SKM-1 treated with dmso at 0.1 percent for 144 hours (cell line): ENCODE measurements around the gene ODR4.
"Not testable (repeated sequence)": the region's sequence is repeated elsewhere in the genome, so short reads cannot be mapped to it uniquely, and the experiment has no call there.

Experiments used
- DNase-seq: peaks from one replicate; lab custom pipeline; 2025; ENCODE audit not compliant: unreplicated experiment; lab: John Stamatoyannopoulos, UW

ODR4 gene

GRCh38 chr1:186420923-186421322 lies 45.3 kb downstream of the ODR4 start:
- no peak for DNase-seq

- no peak for DNase-seq
These were observed 45.8 kb downstream of the ODR4 start for GRCh38 chr1:186421446-186421845.

- no peak for DNase-seq
These were observed 48.9 kb downstream of the ODR4 start for GRCh38 chr1:186424539-186424938.

- no peak for DNase-seq
These were observed 50.5 kb downstream of the ODR4 start for GRCh38 chr1:186426118-186426517.

GRCh38 chr1:186429017-186429416 lies 53.4 kb downstream of the ODR4 start:
- DNase-seq, result no peak

GRCh38 chr1:186435336-186435735 lies 59.7 kb downstream of the ODR4 start:
- peak; percentile 72 for DNase-seq

GRCh38 chr1:186438567-186438966 lies 62.9 kb downstream of the ODR4 start:
- no peak for DNase-seq

- no peak for DNase-seq
These were observed 64.9 kb downstream of the ODR4 start for GRCh38 chr1:186440584-186440983.

- peak; percentile 58 for DNase-seq
These were observed 67.2 kb downstream of the ODR4 start for GRCh38 chr1:186442651-186443375.

- DNase-seq, result no peak
These were observed 68.0 kb downstream of the ODR4 start for GRCh38 chr1:186443638-186444037.

GRCh38 chr1:186446152-186446551 lies 70.5 kb downstream of the ODR4 start:
- DNase-seq, result no peak

GRCh38 chr1:186454981-186455380 lies 79.3 kb downstream of the ODR4 start:
- no peak for DNase-seq

- no peak for DNase-seq
These were observed 81.2 kb downstream of the ODR4 start for GRCh38 chr1:186456729-186457255.

GRCh38 chr1:186459161-186459560 lies 83.5 kb downstream of the ODR4 start:
- DNase-seq, result not testable (repeated sequence)

GRCh38 chr1:186461014-186461413 lies 85.4 kb downstream of the ODR4 start, which contains the start of gene PDC:
TSS of gene PDC (minus strand) at chr1:186461114. CDS start at chr1:186449459, 11,655 bp downstream.
- DNase-seq, result no peak

- DNase-seq, result no peak
These were observed 87.9 kb downstream of the ODR4 start for GRCh38 chr1:186463511-186463910.

GRCh38 chr1:186463926-186464325 lies 88.3 kb downstream of the ODR4 start:
- DNase-seq, result no peak

GRCh38 chr1:186465491-186465890 lies 89.9 kb downstream of the ODR4 start:
- DNase-seq, result not testable (repeated sequence)

GRCh38 chr1:186465946-186466345 lies 90.3 kb downstream of the ODR4 start:
- DNase-seq, result no peak
